GM23248 (cell line): ENCODE results near the gene CMKLR1. TPM values are rescaled to one million over a fixed set of nuclear protein-coding genes. Genes with fewer than 3 reads are reported as not detected.

Experiments used
- DNase-seq: peaks from one replicate; pipeline ENCODE4 v3.0.0-alpha.2; 2015
- H2AFZ ChIP-seq: fragments of 200-600 bp; sonication (generic); 2 replicates; pipeline ENCODE4 v1.6.1; 2016; ENCODE audit warnings: antibody characterized with exemption
- H3F3A ChIP-seq: fragments of 200-600 bp; sonication (generic); 2 replicates; pipeline ENCODE4 v1.6.1; 2016; ENCODE audit warnings: mild to moderate bottlenecking, antibody characterized with exemption, mixed run types; ENCODE audit not compliant: insufficient read depth
- H3K27ac ChIP-seq: fragments of 200-600 bp; sonication (generic); 2 replicates; pipeline ENCODE4 v1.5.1; 2016; ENCODE audit warnings: mild to moderate bottlenecking
- H3K27me3 ChIP-seq: fragments of 200-600 bp; sonication (generic); replicated peaks from 2 replicates; pipeline ENCODE4 v1.6.1; 2016; ENCODE audit warnings: mild to moderate bottlenecking; ENCODE audit not compliant: insufficient read depth
- H3K36me3 ChIP-seq: fragments of 200-600 bp; sonication (generic); 2 replicates; pipeline ENCODE4 v1.6.1; 2016; ENCODE audit warnings: low read depth, mild to moderate bottlenecking
- H3K4me1 ChIP-seq: fragments of 200-600 bp; sonication (generic); 2 replicates; pipeline ENCODE4 v1.6.1; 2016; ENCODE audit warnings: mild to moderate bottlenecking; ENCODE audit not compliant: insufficient read depth
- H3K4me2 ChIP-seq: fragments of 200-600 bp; sonication (generic); one replicate; pipeline ENCODE4 v1.6.1; 2016; ENCODE audit warnings: mild to moderate bottlenecking; ENCODE audit not compliant: unreplicated experiment
- H3K4me3 ChIP-seq: fragments of 200-600 bp; sonication (generic); 2 replicates; pipeline ENCODE4 v1.5.1; 2016; ENCODE audit warnings: mild to moderate bottlenecking
- H3K79me2 ChIP-seq: fragments of 200-600 bp; sonication (generic); 2 replicates; pipeline ENCODE4 v1.6.1; 2016; ENCODE audit warnings: mild to moderate bottlenecking; ENCODE audit not compliant: insufficient read depth
- H3K9ac ChIP-seq: fragments of 200-600 bp; sonication (generic); 2 replicates; pipeline ENCODE4 v1.6.1; 2016; ENCODE audit warnings: mild to moderate bottlenecking
- H3K9me2 ChIP-seq: fragments of 200-600 bp; sonication (generic); 2 replicates; pipeline ENCODE4 v1.6.1; 2016; ENCODE audit warnings: mixed run types, mild to moderate bottlenecking, moderate library complexity; ENCODE audit not compliant: insufficient read depth
- H3K9me3 ChIP-seq: fragments of 200-600 bp; sonication (generic); one replicate; pipeline ENCODE4 v1.6.1; 2017; ENCODE audit warnings: low read depth
- H4K20me1 ChIP-seq: fragments of 200-600 bp; sonication (generic); 2 replicates; pipeline ENCODE4 v1.6.0; 2016; ENCODE audit not compliant: insufficient read depth
- EZH2 ChIP-seq: fragments of 200-600 bp; sonication (generic); IDR thresholded peaks from 2 replicates; pipeline ENCODE4 v1.6.1; 2018; ENCODE audit warnings: antibody characterized with exemption, mild to moderate bottlenecking; ENCODE audit not compliant: insufficient read depth, poor library complexity, severe bottlenecking
- EZH2phosphoT487 ChIP-seq: fragments of 200-600 bp; sonication (generic); IDR thresholded peaks from 2 replicates; pipeline ENCODE4 v1.6.1; 2018; ENCODE audit warnings: antibody characterized with exemption, moderate library complexity, mild to moderate bottlenecking, low read depth; ENCODE audit not compliant: insufficient read depth
- WGBS, 2 experiments: methylation state at CpG; one replicate each; pipeline ENCODE4 v1.1.6; 2015 to 2017; ENCODE audit warnings: low lambda C conversion rate in 2 of 2, low coverage in 1 of 2; ENCODE audit errors: missing lambda C conversion rate in 2 of 2; 5-methylcytosine and 5-hydroxymethylcytosine counted together
- in situ Hi-C: fragments of 300-500 bp; cut with MboI; formaldehyde crosslinking; loops from 2 replicates; pipeline ENCODE4 v1.15.0; 2020
- polyA plus RNA-seq: library from polyadenylated mRNA; unstranded; fragments of >200 nt; fragmentation: Nextera tagmentation; extraction: Ambion mirVana; gene quantifications from 2 replicates; pipeline ENCODE4 v1.2.1, GENCODE V29; 2016
- total RNA-seq: library from RNA; depleted of rRNA; stranded (reverse); fragments of >200 nt; shearing (Covaris generic); gene quantifications from 2 replicates; pipeline ENCODE4 v1.2.3, GENCODE V29; 2014

CMKLR1 gene
- total and polyA plus RNA-seq, 2 experiments from 2014 or later = 1.9 to 2.9 TPM

DNA sequence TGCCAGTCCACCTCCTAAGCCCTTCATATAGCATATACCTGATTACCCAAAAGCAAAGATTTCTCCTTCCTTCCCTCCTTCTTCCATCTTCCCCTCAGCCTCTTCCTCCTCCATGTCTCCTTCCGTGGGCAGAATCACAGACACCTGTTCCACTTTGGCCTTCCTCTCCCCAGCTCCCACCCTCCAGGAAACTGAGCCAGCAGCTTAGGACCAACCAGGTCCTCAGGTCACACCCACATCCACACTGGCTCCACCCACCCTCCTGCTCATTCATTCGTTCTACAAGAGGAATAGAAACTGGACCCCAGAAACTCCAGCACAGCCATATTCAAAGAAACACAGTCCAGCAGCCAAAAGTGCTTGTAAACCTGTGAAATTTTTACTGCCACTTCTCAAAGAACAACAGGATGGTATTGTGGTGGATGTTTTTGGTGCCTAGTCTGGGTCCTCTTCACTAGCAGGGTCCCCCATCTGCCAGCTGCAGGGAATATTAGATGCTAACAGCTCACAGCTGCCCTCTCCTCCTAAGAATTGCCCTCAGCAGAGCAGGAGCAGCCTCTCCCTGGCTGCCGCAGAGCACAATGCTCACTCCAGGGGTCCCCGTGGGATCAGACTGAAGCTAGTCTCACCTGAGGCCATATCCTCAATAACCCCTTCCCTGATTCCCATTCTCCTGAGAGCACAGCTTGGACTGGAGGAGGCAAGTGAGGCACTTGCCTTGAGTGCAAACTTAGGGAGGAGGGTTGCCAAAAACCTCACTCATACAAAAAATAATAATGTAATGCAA lies 18.4 kb downstream of the CMKLR1 start:
- Histone ChIP-seq H3K9ac (no peak overlapping the region), H3K27ac (no peak overlapping the region), H3K4me2 (no peak overlapping the region), H3K4me1 (no peaks in the 10 kb centered on the region), H3K27me3 (no peaks in the 10 kb centered on the region; the same call in 1 of the 2 replicates), H3K9me2 (no peaks in the 10 kb centered on the region), H3F3A (no peaks in the 10 kb centered on the region), H3K4me3 (no peak overlapping the region), H3K79me2 (no peaks in the 10 kb centered on the region), H3K9me3 (no peaks in the 10 kb centered on the region), H2AFZ (no peak overlapping the region), H3K36me3 (no peaks in the 10 kb centered on the region), H4K20me1 (no peaks in the 10 kb centered on the region)
- no peak for DNase-seq
- TF ChIP-seq EZH2phosphoT487 (no peak), EZH2 (no peak)
- 60 to 69% methylated on average over 4 of the region's 4 CpGs for WGBS, 2 experiments
- in situ Hi-C loops = no loop called here

DNA sequence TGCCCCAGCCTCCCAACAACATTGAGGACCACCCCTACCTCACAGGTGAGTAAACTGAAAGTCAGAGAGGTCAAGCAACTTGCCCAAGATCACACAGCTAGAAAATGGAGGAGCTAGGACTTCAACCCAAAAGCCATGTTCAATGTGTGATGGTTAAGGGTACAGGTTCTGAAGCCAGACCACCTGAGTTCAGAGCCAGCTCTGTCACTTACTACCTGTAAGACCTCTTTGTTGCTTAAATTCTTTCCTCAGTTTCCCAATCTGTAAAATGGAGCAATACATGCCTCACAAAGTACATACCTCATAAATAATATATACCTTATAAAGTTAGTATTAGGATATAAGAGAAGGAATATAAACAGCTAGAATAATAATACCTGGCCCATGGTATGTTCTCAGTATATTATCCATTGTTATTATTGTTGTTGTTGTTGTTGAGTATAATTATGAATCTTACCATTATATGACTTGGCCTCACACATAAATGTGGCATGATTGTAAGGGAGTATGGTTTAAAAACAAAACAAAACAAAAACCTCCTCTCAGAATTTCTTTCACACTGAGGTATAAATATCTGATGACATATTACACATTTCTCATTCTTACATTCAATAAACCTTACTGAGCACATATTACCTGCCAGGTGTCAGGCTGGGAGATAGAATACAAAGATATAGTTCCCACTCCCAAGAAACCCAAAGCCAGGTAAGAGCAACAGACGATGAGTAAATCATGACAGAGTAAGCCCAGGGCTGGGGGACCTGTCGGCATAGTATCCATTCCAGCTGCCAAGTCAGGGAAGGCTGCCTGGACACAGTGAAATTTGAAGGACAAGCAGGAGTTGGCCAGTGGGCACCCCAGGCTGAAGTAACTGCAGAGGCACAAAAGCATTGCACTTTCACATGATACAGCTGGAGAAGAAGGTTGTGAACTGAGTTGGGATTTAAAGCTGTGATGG lies 19.6 kb downstream of the CMKLR1 start:
- DNase-seq = no peak
- Histone ChIP-seq H3K36me3 (no peaks in the 10 kb centered on the region), H3K79me2 (no peaks in the 10 kb centered on the region), H3K4me3 (no peak overlapping the region), H3K9me2 (no peaks in the 10 kb centered on the region), H4K20me1 (no peaks in the 10 kb centered on the region), H3F3A (no peaks in the 10 kb centered on the region), H3K27me3 (no peaks in the 10 kb centered on the region; the same call in 1 of the 2 replicates), H3K9me3 (no peaks in the 10 kb centered on the region), H3K27ac (no peak overlapping the region), H3K4me1 (no peaks in the 10 kb centered on the region), H2AFZ (no peak overlapping the region), H3K4me2 (no peak overlapping the region), H3K9ac (no peak overlapping the region)
- WGBS, 2 experiments = 73 to 80% methylated on average over 2 of the region's 2 CpGs
- TF ChIP-seq EZH2phosphoT487 = no peak
- TF ChIP-seq EZH2 = no peak
- in situ Hi-C loops = no loop called here

DNA sequence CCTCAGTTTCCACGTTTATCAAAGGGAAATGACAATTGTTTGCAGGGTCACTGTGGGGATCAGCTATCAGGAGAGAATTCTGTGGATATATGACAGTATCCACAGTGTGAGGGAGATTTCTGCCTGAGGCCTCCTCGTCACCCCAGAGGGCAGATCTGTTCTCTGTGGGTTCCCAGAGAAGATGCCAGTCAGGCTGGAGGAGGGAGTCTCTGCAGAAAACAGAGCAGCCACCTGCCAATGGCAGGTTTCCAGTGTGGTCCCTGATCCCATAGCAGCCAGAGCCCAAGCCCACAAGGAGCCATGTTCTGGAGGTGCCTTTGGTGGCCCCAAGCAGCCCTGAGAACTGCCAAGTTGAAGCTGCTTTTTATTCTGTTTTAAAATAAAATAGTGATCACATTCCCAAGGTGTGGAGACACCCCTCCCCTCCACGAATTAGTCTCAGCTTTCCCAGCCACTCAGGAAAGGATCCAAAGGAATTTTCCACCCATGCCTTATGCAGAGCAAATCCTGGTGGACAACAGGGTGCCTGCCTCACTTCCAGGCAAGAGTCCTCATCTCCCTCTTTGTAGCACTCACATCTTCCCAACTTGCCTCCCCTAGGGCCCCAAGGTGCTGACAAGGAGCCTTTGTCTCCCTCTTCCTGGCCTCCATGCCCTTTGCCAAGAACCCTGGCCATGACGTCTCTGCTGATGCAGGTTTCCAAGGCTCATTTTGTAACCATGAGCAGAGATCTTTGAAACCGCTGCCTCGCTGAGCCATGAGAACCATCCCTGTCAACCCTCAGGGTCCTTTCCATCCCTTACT lies 20.4 kb downstream of the CMKLR1 start:
- H3K36me3 ChIP-seq = no peaks in the 10 kb centered on the region
- no peak overlapping the region for H3K27ac ChIP-seq
- no peaks in the 10 kb centered on the region for H3K79me2 ChIP-seq
- no peak overlapping the region for H3K4me2 ChIP-seq
- H3K9me3 ChIP-seq = no peaks in the 10 kb centered on the region
- H3K27me3 ChIP-seq = no peaks in the 10 kb centered on the region; the same call in 1 of the 2 replicates
- H2AFZ ChIP-seq = no peak overlapping the region
- no peak overlapping the region for H3K9ac ChIP-seq
- no peaks in the 10 kb centered on the region for H3K4me1 ChIP-seq
- H3K4me3 ChIP-seq = no peak overlapping the region
- WGBS, 2 experiments = 39 to 50% methylated on average over 6 of the region's 6 CpGs
- in situ Hi-C loops = no loop called here
- no peak for DNase-seq
- no peaks in the 10 kb centered on the region for H4K20me1 ChIP-seq
- TF ChIP-seq EZH2 = no peak
- TF ChIP-seq EZH2phosphoT487 = no peak
- no peaks in the 10 kb centered on the region for H3F3A ChIP-seq
- H3K9me2 ChIP-seq = no peaks in the 10 kb centered on the region
